Measurements from ENCODE around the gene PSMD4. TPM values are rescaled to one million over a fixed set of nuclear protein-coding genes. Genes with fewer than 3 reads are reported as not detected.
"Not testable (repeated sequence)": the region's sequence is repeated elsewhere in the genome, so short reads cannot be mapped to it uniquely, and the experiment has no call there.

Gene PSMD4
- total RNA-seq, 1 donor from 2014 or later: 179 TPM

GRCh38 chr1:151267760-151268159, 13.2 kb downstream of the PSMD4 start:
- no peak for DNase-seq (ENCODE audit: low read depth)

GRCh38 chr1:151273924-151274466, 19.5 kb downstream of the PSMD4 start:
- DNase-seq (ENCODE audit: low read depth): peak; percentile 46

- not testable (repeated sequence) for DNase-seq (ENCODE audit: low read depth)
Measured at GRCh38 chr1:151275341-151275740, 20.8 kb downstream of the PSMD4 start.

- DNase-seq (ENCODE audit: low read depth): no peak
Measured at GRCh38 chr1:151277249-151277648, 22.7 kb downstream of the PSMD4 start.

GRCh38 chr1:151281225-151281968, 26.9 kb downstream of the PSMD4 start:
- peak; percentile 98 for DNase-seq (ENCODE audit: low read depth)

- DNase-seq (ENCODE audit: low read depth): peak; percentile 100
Measured at GRCh38 chr1:151281969-151282882, 27.7 kb downstream of the PSMD4 start, which contains the start of gene ZNF687. Gene ZNF687 (plus strand): TSS chr1:151282299. CDS start chr1:151286292, 3,993 bp downstream.

GRCh38 chr1:151282883-151283725, 28.6 kb downstream of the PSMD4 start:
- peak; percentile 16 for DNase-seq (ENCODE audit: low read depth)

- DNase-seq (ENCODE audit: low read depth): no peak
Measured at GRCh38 chr1:151284013-151284577, 29.6 kb downstream of the PSMD4 start.

GRCh38 chr1:151286619-151287340, 32.2 kb downstream of the PSMD4 start:
- no peak for DNase-seq (ENCODE audit: low read depth)

GRCh38 chr1:151287341-151287699, 32.8 kb downstream of the PSMD4 start:
- DNase-seq (ENCODE audit: low read depth): no peak

- no peak for DNase-seq (ENCODE audit: low read depth)
Measured at GRCh38 chr1:151287767-151288500, 33.4 kb downstream of the PSMD4 start.

GRCh38 chr1:151288502-151288901, 34.0 kb downstream of the PSMD4 start:
- DNase-seq (ENCODE audit: low read depth): no peak

GRCh38 chr1:151289080-151289935, 34.8 kb downstream of the PSMD4 start:
- DNase-seq (ENCODE audit: low read depth): no peak

- DNase-seq (ENCODE audit: low read depth): no peak
Measured at GRCh38 chr1:151289991-151290708, 35.6 kb downstream of the PSMD4 start.

GRCh38 chr1:151290709-151291303, 36.3 kb downstream of the PSMD4 start:
- no peak for DNase-seq (ENCODE audit: low read depth)

GRCh38 chr1:151292207-151293030, 37.9 kb downstream of the PSMD4 start:
- DNase-seq (ENCODE audit: low read depth): peak; percentile 92
